ENCODE measurements around the gene GPR37. TPM values are rescaled to one million over a fixed set of nuclear protein-coding genes. Genes with fewer than 3 reads are reported as not detected.

The GPR37 gene
- total RNA-seq, 1 experiment from 2014 or later: 1.6 TPM

DNA sequence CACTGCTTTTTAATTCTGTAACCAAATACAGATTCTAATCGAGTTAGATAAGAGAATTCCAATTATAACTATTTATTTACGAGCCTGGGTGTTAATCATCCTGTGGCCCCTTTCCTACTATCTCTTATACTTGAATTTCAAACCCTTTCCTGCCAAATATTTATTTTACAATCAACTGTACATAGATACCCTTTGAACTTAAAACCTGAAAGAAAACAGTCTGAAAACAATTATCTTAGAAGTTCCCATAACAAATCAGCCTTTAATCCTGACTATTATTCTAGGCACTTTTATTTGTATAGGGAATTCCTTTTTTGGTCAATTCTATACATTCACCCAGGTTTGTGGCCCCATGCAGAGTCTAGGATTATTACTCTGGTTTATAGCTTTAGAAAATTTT lies 10.6 kb upstream of the GPR37 start:
- no peak overlapping the region for H3K56ac ChIP-seq (ENCODE audit: insufficient read length, low read depth, low read length)
- no peaks in the 10 kb centered on the region for H3K27me3 ChIP-seq (ENCODE audit: insufficient read depth, low read length)
- no peaks in the 10 kb centered on the region for H3K4me1 Mint-ChIP-seq
- DNase-seq: no peak
- no peak overlapping the region for H3K27ac Mint-ChIP-seq
- no peak overlapping the region for H2BK120ac ChIP-seq (ENCODE audit: low read depth, low read length, poor library complexity, severe bottlenecking)
- no peaks in the 10 kb centered on the region for H3K23me2 ChIP-seq (ENCODE audit: insufficient read length, low read depth, low read length, poor library complexity, severe bottlenecking)
- no peaks in the 10 kb centered on the region for H3K36me3 Mint-ChIP-seq (ENCODE audit: insufficient read depth in 1 of 3, low read depth in 3 of 3)
- no peak overlapping the region for H3K14ac ChIP-seq (ENCODE audit: insufficient read depth, low read length)
- H3K18ac ChIP-seq (ENCODE audit: insufficient read length, low read depth, low read length): no peak overlapping the region
- no peak overlapping the region for H2BK20ac ChIP-seq (ENCODE audit: low read depth, low read length, poor library complexity, severe bottlenecking)
- no peaks in the 10 kb centered on the region for H3K79me1 ChIP-seq (ENCODE audit: insufficient read depth, low read depth, low read length, poor library complexity, severe bottlenecking)
- H2AFZ ChIP-seq (ENCODE audit: low read length): no peak overlapping the region
- H3T11ph ChIP-seq (ENCODE audit: low read length): no peak overlapping the region
- H4K8ac ChIP-seq (replicated peaks; ENCODE audit: insufficient read length, low read depth, low read length): no peak overlapping the region
- no peak overlapping the region for H2BK15ac ChIP-seq (ENCODE audit: low read depth, low read length)
- no CpG with 5 or more reads among the region's 2 CpGs for WGBS (ENCODE audit: extremely low coverage, insufficient read length, low lambda C conversion rate)
- no peaks in the 10 kb centered on the region for H3K27me3 Mint-ChIP-seq (ENCODE audit: low read depth)
- no peak overlapping the region for H3K4me3 Mint-ChIP-seq
- no peak overlapping the region for H3K23ac ChIP-seq (ENCODE audit: insufficient read length, low read depth, low read length)
- no peak overlapping the region for H2AK5ac ChIP-seq (ENCODE audit: insufficient read length, low read length)
- TF ChIP-seq, protein P1, sequence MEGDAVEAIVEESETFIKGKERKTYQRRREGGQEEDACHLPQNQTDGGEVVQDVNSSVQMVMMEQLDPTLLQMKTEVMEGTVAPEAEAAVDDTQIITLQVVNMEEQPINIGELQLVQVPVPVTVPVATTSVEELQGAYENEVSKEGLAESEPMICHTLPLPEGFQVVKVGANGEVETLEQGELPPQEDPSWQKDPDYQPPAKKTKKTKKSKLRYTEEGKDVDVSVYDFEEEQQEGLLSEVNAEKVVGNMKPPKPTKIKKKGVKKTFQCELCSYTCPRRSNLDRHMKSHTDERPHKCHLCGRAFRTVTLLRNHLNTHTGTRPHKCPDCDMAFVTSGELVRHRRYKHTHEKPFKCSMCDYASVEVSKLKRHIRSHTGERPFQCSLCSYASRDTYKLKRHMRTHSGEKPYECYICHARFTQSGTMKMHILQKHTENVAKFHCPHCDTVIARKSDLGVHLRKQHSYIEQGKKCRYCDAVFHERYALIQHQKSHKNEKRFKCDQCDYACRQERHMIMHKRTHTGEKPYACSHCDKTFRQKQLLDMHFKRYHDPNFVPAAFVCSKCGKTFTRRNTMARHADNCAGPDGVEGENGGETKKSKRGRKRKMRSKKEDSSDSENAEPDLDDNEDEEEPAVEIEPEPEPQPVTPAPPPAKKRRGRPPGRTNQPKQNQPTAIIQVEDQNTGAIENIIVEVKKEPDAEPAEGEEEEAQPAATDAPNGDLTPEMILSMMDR (conservative IDR thresholded peaks at IDR 0.05): no peak
- no peak overlapping the region for H4K5ac ChIP-seq (ENCODE audit: insufficient read length, low read depth, low read length)
- H3K79me2 ChIP-seq (ENCODE audit: insufficient read depth, low read length): no peaks in the 10 kb centered on the region
- H4K91ac ChIP-seq (ENCODE audit: insufficient read length, low read depth, low read length): no peak overlapping the region
- no peaks in the 10 kb centered on the region for H3K4me1 ChIP-seq (ENCODE audit: insufficient read depth, low read length)
- H3K4me2 ChIP-seq (ENCODE audit: insufficient read depth, insufficient read length, low read length): no peak overlapping the region
- no peak overlapping the region for H3K9ac ChIP-seq (ENCODE audit: extremely low read depth, insufficient read length, low read length)
- H3K9me3 ChIP-seq (ENCODE audit: control insufficient read depth, low read depth, low read length): no peaks in the 10 kb centered on the region
- no peak overlapping the region for H2BK12ac ChIP-seq (ENCODE audit: insufficient read length, low read depth, low read length)
- no peak overlapping the region for H2BK5ac ChIP-seq (ENCODE audit: insufficient read length, low read length)
- H3K4ac ChIP-seq (ENCODE audit: low read depth, low read length): no peak overlapping the region
- H3K27ac ChIP-seq (ENCODE audit: insufficient read length, low read depth, low read length): no peak overlapping the region
- no peaks in the 10 kb centered on the region for H3K9me3 Mint-ChIP-seq
- no peaks in the 10 kb centered on the region for H4K20me1 ChIP-seq (ENCODE audit: control insufficient read depth, insufficient read depth, insufficient read length)

Data from H9 (cell line).